ENCODE measurements around the gene NEK4. TPM values are rescaled to one million over a fixed set of nuclear protein-coding genes. Genes with fewer than 3 reads are reported as not detected.

Gene NEK4
- total and polyA plus RNA-seq, 2 of the 13 experiments (the other 11 are each of a cell fraction or from before 2014, with no cell fraction given) = 16.5 to 38.0 TPM

GRCh38 chr3:52682016-52682415 lies 88.7 kb downstream of the NEK4 start (continued):
- TF ChIP-seq NFAT5 (CRISPR knock-in tag; IDR thresholded peaks at IDR 0.05) (no peak), RFXANK (CRISPR knock-in tag; IDR thresholded peaks at IDR 0.05) (no peak), PRPF4 (IDR thresholded peaks at IDR 0.05; ENCODE audit: low read depth, low read length, poor library complexity, severe bottlenecking) (no peak), ZNF572 (CRISPR knock-in tag; IDR thresholded peaks at IDR 0.05) (no peak), NPAS2 (CRISPR knock-in tag; IDR thresholded peaks at IDR 0.05; ENCODE audit: borderline replicate concordance) (no peak), SP1 (IDR thresholded peaks at IDR 0.05) (no peak), SP1 (CRISPR knock-in tag; IDR thresholded peaks at IDR 0.05) (no peak), HDAC2 (CRISPR knock-in tag; IDR thresholded peaks at IDR 0.05) (0 out of 2 replicates have a peak, but pooled peaks have one; percentile 52), DDIT3 (CRISPR knock-in tag; IDR thresholded peaks at IDR 0.05) (no peak), EEA1 (CRISPR knock-in tag; IDR thresholded peaks at IDR 0.05; ENCODE audit: borderline replicate concordance) (no peak), RFXAP (CRISPR knock-in tag; IDR thresholded peaks at IDR 0.05; ENCODE audit: borderline replicate concordance) (no peak), GABPA (IDR thresholded peaks at IDR 0.05; ENCODE audit: low read depth, low read length) (no peak), GABPA (CRISPR knock-in tag; IDR thresholded peaks at IDR 0.05; ENCODE audit: low read depth) (no peak), NCOA1 (CRISPR knock-in tag; IDR thresholded peaks at IDR 0.05) (no peak), ZNF430 (CRISPR knock-in tag; IDR thresholded peaks at IDR 0.05) (0 out of 2 replicates have a peak, but pooled peaks have one; percentile 40), HMG20B (CRISPR knock-in tag; conservative IDR thresholded peaks at IDR 0.05) (0 out of 2 replicates have a peak, but pooled peaks have one; percentile 29), RCOR2 (CRISPR knock-in tag; IDR thresholded peaks at IDR 0.05) (no peak), GLMP (CRISPR knock-in tag; IDR thresholded peaks at IDR 0.05; ENCODE audit: borderline replicate concordance) (no peak)

All from HepG2 (cell line).